SU-DHL-6 (cell line): Measurements from ENCODE around the gene UBE2J2.

ENCODE experiments used
- H2AFZ ChIP-seq: fragments of 200-600 bp; sonication (generic); 2 replicates; pipeline ENCODE4 v1.6.1; 2014; ENCODE audit warnings: low read depth, mild to moderate bottlenecking, moderate library complexity, mixed read lengths, antibody characterized with exemption, low read length; ENCODE audit not compliant: severe bottlenecking
- H3F3A ChIP-seq: fragments of 200-600 bp; shearing (Covaris generic); 2 replicates; pipeline ENCODE4 v1.6.0; 2016; ENCODE audit warnings: antibody characterized with exemption, mild to moderate bottlenecking; ENCODE audit not compliant: insufficient read depth
- H3K27ac ChIP-seq: fragments of 200-600 bp; sonication (generic); 2 replicates; pipeline ENCODE4 v1.5.1; 2016; ENCODE audit warnings: low read depth, mild to moderate bottlenecking, low read length, moderate library complexity, mixed read lengths
- H3K27me3 ChIP-seq: fragments of 200-600 bp; sonication (generic), shearing (Covaris generic); 2 replicates; pipeline ENCODE4 v1.6.0; 2014; ENCODE audit warnings: mild to moderate bottlenecking, low read length
- H3K36me3 ChIP-seq: fragments of 200-600 bp; sonication (generic); 2 replicates; pipeline ENCODE4 v1.6.1; 2014; ENCODE audit warnings: mild to moderate bottlenecking, low read length, mixed read lengths
- H3K4me2 ChIP-seq: fragments of 300-600, 200-600 bp; shearing (Covaris generic), sonication (generic); 2 replicates; pipeline ENCODE4 v1.6.0; 2014; ENCODE audit warnings: low read length, low read depth, mild to moderate bottlenecking; ENCODE audit not compliant: poor library complexity, severe bottlenecking
- H3K4me3 ChIP-seq: fragments of 200-600 bp; sonication (generic); 2 replicates; pipeline ENCODE4 v1.5.1; 2014; ENCODE audit warnings: antibody characterized with exemption, low read length, mild to moderate bottlenecking, mixed read lengths; ENCODE audit not compliant: insufficient read depth, poor library complexity, severe bottlenecking
- H3K79me2 ChIP-seq: fragments of 200-600 bp; sonication (generic); 2 replicates; pipeline ENCODE4 v1.6.1; 2014; ENCODE audit warnings: mild to moderate bottlenecking, low read length, moderate library complexity; ENCODE audit not compliant: insufficient read depth
- H3K9ac ChIP-seq: fragments of 200-600 bp; sonication (generic); 2 replicates; pipeline ENCODE4 v1.7.0; 2014; ENCODE audit warnings: mild to moderate bottlenecking, low read length
- H3K9me2 ChIP-seq: fragments of 200-600 bp; sonication (generic); replicated peaks from 2 replicates; pipeline ENCODE4 v1.6.1; 2014; ENCODE audit warnings: low read length; ENCODE audit not compliant: insufficient read depth
- H3K9me3 ChIP-seq: fragments of 200-600 bp; sonication (generic); 2 replicates; pipeline ENCODE4 v1.6.1; 2014; ENCODE audit warnings: low read length, mixed read lengths; ENCODE audit not compliant: insufficient read depth
- H4K20me1 ChIP-seq: fragments of 200-600 bp; sonication (generic); 2 replicates; pipeline ENCODE4 v1.6.1; 2014; ENCODE audit warnings: low read depth, mild to moderate bottlenecking, antibody characterized with exemption, low read length, moderate library complexity, mixed read lengths
- EZH2phosphoT487 ChIP-seq: fragments of 200-600 bp; sonication (generic), shearing (Covaris generic); conservative IDR thresholded peaks from 2 replicates; pipeline ENCODE4 v1.6.1; 2018; ENCODE audit warnings: mild to moderate bottlenecking, antibody characterized with exemption, low read length, moderate library complexity, mixed read lengths
- TF ChIP-seq, protein P1 (sequence below): fragments of 200-600 bp; sonication (generic); IDR thresholded peaks from one replicate; pipeline ENCODE4 v1.5.1; 2017; ENCODE audit warnings: antibody characterized with exemption, mild to moderate bottlenecking, low read length, moderate library complexity; ENCODE audit not compliant: insufficient read depth, poor library complexity, severe bottlenecking

Gene UBE2J2

GRCh38 chr1:1286313-1287261 is 12.9 kb upstream of the UBE2J2 start:
- Histone ChIP-seq H4K20me1 (no peaks in the 10 kb centered on the region), H3K79me2 (no peaks in the 10 kb centered on the region), H3K4me3 (no peak overlapping the region), H3K27ac (no peak overlapping the region), H3K4me2 (no peak overlapping the region), H3F3A (no peaks in the 10 kb centered on the region), H3K9me3 (no peaks in the 10 kb centered on the region), H3K36me3 (no peaks in the 10 kb centered on the region), H2AFZ (no peak overlapping the region), H3K9me2 (no peaks in the 10 kb centered on the region), H3K27me3 (no peaks in the 10 kb centered on the region), H3K9ac (no peak overlapping the region)
- TF ChIP-seq, protein P1, sequence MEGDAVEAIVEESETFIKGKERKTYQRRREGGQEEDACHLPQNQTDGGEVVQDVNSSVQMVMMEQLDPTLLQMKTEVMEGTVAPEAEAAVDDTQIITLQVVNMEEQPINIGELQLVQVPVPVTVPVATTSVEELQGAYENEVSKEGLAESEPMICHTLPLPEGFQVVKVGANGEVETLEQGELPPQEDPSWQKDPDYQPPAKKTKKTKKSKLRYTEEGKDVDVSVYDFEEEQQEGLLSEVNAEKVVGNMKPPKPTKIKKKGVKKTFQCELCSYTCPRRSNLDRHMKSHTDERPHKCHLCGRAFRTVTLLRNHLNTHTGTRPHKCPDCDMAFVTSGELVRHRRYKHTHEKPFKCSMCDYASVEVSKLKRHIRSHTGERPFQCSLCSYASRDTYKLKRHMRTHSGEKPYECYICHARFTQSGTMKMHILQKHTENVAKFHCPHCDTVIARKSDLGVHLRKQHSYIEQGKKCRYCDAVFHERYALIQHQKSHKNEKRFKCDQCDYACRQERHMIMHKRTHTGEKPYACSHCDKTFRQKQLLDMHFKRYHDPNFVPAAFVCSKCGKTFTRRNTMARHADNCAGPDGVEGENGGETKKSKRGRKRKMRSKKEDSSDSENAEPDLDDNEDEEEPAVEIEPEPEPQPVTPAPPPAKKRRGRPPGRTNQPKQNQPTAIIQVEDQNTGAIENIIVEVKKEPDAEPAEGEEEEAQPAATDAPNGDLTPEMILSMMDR: no peak

GRCh38 chr1:1285611-1286311 is 12.1 kb upstream of the UBE2J2 start:
- TF ChIP-seq, protein P1: no peak
- no peak for TF ChIP-seq EZH2phosphoT487
- H4K20me1 ChIP-seq: no peaks in the 10 kb centered on the region
- no peaks in the 10 kb centered on the region for H3K36me3 ChIP-seq
- H3K4me3 ChIP-seq: no peak overlapping the region
- no peaks in the 10 kb centered on the region for H3K9me3 ChIP-seq
- H3K9me2 ChIP-seq: no peaks in the 10 kb centered on the region
- H3K27me3 ChIP-seq: no peaks in the 10 kb centered on the region
- no peak overlapping the region for H3K4me2 ChIP-seq
- H3K9ac ChIP-seq: no peak overlapping the region
- H3F3A ChIP-seq: no peaks in the 10 kb centered on the region
- H3K27ac ChIP-seq: no peak overlapping the region
- no peak overlapping the region for H2AFZ ChIP-seq
- no peaks in the 10 kb centered on the region for H3K79me2 ChIP-seq

- TF ChIP-seq, protein P1: no peak
- TF ChIP-seq EZH2phosphoT487: no peak
- Histone ChIP-seq H3K4me2 (no peak overlapping the region), H4K20me1 (no peaks in the 10 kb centered on the region), H3K9me2 (no peaks in the 10 kb centered on the region), H2AFZ (no peak overlapping the region), H3K27ac (no peak overlapping the region), H3K9ac (no peak overlapping the region), H3F3A (no peaks in the 10 kb centered on the region), H3K27me3 (no peaks in the 10 kb centered on the region), H3K4me3 (no peak overlapping the region), H3K36me3 (no peaks in the 10 kb centered on the region), H3K79me2 (no peaks in the 10 kb centered on the region), H3K9me3 (no peaks in the 10 kb centered on the region)
These were observed 11.5 kb upstream of the UBE2J2 start for GRCh38 chr1:1285102-1285571.
